ENCODE results near the gene CEPT1.
"Not testable (repeated sequence)": the region's sequence is repeated elsewhere in the genome, so short reads cannot be mapped to it uniquely, and the experiment has no call there.

CEPT1 gene

GRCh38 chr1:111139956-111140679 is at the start of gene CEPT1, which contains the start of gene DRAM2:
CEPT1 (plus strand) TSS chr1:111140223; CDS start chr1:111147715, 7,492 bp downstream.
DRAM2 (minus strand) TSS chr1:111140093; CDS start chr1:111131554, 8,539 bp downstream.
- peak; percentile 91 for DNase-seq

GRCh38 chr1:111095421-111095820 is 44.6 kb upstream of the CEPT1 start:
- not testable (repeated sequence) for DNase-seq

DNA sequence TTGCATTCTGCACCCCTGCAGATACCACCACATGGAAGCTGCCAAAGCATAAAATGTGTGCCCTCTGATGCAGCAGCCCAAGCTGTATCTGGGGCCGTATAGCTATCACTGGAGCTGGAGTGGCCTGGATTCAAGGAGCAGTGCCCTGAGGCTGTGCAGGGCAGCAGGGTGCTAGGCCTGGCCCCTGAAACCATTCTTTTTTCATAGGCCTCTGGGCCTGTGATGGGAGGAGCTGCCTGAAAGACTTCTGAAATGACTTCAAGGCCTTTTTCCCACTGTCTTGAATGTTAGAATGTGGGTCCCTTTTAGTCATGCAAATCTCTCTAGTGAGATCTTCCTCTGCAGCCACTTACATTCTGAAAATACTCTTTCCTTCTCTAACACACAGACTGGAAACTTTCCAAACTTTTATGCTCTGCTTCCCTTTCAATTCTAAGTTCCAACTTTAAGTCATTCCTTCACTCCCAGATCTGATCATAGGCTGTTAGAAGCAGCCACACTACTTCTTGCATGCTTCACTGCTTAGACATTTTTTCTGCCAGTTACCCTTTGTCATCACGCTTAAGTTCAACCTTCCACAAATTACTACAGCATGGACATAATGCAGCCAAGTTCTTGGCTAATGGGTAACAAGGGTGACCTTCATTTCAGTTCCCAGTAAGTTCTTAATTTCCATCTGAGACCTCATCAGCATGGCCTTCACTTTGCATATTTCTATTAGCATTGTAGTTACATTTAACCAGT is 42.5 kb upstream of the CEPT1 start:
- no peak for DNase-seq

- DNase-seq: no peak
Observed at GRCh38 chr1:111099289-111099688, 40.7 kb upstream of the CEPT1 start.

GRCh38 chr1:111101854-111102642 is 38.0 kb upstream of the CEPT1 start:
- DNase-seq: no peak

- no peak for DNase-seq
Observed at GRCh38 chr1:111104981-111105380, 35.0 kb upstream of the CEPT1 start.

- no peak for DNase-seq
Observed at GRCh38 chr1:111110197-111110899, 29.7 kb upstream of the CEPT1 start.

DNA sequence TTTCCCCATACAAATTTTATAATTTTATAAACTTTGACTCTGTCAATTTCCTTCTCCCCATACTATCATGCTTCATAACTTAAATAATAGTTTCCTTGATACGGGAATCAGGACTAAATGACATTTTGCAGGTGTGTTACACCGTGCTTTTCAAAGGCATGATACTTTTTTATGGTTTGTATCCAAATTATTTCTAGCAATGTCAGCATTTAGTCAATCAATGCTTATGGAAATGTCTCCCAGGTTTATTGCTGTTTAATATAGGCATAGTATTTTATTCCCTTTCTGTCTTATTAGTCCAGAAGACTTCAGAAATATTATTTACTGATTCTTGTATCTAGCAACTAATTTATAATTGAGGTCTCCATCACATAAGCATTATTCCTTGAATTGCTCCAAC is 23.5 kb upstream of the CEPT1 start:
- no peak for DNase-seq

- no peak for DNase-seq
Observed at GRCh38 chr1:111126354-111126753, 13.7 kb upstream of the CEPT1 start.

DNA sequence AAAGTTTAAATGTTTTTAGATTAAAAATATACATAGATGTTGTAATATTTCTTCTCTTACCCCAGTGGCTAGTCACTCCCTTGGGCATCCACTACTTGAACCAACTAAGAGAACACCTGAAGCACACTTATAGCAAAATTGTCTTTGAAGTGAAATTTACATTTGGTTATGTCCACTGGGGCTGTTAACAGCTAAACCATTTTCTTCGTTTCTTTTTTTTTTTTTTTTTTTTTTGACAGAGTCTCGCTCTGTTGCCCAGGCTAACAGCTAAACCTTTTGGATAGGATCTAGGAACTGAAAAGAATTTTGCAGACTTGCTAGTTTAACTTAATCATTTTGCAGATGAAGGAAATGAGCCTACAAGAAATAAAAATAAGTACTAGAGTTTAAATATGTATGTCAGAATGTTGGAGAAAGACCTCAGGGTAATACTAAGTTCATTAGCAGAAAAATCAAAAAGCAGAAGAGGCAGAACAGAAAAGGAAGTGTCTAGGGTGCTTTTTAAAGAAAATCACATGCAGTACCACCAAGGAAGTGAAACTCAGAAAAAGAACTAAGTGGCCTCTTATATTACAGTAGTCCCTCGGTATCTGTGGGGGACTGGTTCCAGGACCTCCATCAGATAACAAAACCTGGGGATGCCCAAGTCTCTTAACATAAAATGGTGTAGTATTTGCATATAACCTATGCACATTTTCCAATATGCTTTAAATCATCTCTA is 11.9 kb upstream of the CEPT1 start:
- DNase-seq: no peak

- DNase-seq: no peak
Observed at GRCh38 chr1:111129376-111129775, 10.6 kb upstream of the CEPT1 start.

DNA sequence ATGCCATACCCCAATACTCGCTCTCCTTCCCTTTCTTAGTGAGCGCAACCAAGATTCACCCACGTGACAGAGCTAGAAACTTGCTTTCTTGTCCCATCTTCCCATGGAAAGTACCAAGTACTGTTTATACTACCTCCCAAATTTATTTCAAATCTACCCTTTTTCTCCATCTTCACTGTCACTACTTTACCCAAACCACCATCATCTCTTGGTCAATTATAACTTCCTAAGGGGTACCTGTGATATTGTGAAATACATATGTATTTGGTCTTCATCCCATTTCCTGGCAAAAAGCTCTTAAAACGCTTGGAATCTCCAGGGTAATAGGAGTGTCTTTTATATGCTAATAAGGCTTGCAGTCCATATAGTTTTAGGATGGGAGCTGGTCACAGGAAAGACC is 8.3 kb upstream of the CEPT1 start:
- no peak for DNase-seq

- no peak for DNase-seq
Observed at GRCh38 chr1:111133866-111134265, 6.2 kb upstream of the CEPT1 start.

GRCh38 chr1:111139324-111139955 is 583 bp upstream of the CEPT1 start:
- DNase-seq: peak; percentile 91

DNA sequence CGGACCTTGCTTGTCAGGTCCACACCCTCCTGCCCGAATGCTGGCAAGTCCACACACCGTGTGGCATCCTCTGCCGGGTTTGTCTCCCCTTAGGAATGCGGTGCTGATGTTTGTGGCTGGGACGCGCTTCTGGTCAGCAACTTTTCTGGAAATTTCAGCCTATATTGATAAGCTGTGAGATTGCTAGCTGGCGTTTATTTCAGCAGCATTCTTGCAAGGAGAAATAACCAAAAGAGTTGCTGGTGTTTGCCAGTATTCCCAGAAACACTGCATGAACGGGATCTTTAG is 601 bp downstream of the CEPT1 start:
- DNase-seq: no peak

DNA sequence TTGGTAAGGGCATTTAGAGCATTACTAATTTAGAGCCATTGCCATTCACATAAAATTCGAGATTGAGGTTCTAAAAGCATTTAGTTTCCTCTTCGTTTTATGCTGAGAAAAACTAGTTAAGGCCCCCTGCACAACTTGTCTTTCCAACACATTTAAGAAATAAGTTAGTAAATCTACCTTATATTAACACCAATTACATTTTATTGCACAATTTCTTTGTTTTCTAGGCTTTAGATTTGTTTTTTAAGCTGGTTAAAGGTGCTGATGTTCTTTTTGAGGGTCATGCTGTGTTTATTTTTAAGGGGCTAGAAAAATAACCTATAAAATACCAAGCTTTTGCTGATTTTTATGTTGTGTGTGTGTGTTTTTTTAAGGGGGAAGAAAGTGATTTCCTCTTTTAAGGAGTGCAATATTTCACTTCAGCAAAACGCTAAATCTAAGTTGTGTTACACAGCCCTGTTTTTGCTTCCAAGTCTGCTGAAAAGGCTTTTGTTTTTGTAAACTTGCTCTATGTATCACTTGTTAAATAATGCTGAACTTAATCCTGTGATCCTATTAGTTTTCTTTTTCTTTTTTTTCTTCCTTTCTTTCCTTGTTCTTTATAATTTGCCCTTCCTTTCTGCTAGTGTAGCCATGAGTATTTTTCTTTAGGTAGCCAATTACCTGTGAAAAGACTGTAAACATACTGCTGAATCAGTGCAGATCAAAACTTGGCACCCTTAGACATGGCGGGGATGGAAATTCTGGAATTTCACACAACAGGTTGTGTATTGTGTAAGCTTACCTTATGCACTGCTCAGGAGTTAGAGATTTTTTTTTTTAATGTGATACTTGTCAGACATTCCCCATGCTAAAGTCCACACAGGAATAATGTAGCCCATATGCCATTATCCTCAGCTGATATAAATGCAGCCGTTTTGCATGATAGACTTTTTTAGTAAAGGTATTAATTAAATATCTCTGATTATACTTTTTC is 1.5 kb downstream of the CEPT1 start:
- DNase-seq: no peak

GRCh38 chr1:111142356-111142975 is 2.4 kb downstream of the CEPT1 start:
- DNase-seq: no peak

GRCh38 chr1:111145542-111145941 is 5.5 kb downstream of the CEPT1 start:
- no peak for DNase-seq

DNA sequence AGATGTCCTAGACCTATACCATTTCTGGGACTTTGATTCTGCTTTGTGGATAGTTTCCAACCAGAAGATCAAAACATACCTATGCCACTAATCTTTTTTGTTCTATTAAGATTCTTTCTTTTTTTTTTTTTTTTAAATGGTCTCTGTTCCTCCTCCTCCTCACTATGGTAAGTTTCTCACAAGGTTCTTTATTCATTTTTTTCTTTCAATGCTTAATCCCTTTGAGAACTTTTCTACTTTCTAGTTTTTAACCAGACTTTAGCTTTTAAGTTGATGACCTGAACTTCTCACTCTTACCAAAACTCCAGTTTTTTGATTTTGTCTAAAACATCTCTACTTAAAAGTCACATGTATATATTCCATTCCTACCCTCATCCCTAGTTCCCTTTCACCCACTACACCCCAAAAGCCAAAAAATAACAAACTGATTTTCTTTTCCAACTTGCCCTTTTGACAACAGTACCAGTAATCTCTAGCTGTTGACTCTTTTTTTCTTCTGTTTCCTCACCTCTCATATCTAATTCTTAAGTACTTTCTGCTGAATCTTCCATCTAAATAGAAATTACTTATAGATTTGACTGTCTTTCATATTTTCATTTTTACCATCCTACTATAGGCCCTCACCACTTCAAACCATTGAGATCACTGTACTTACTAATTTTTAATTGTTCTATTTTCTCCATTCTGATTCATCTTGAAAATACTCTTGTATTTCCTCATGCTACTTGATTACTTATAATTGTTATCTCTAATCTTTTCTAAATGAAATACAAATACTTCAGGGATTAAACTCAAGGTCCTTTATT is 6.1 kb downstream of the CEPT1 start:
- no peak for DNase-seq

Measured in NCI-H1694 treated with DMSO at 0.1 percent for 48 hours (cell line).